IMR-90 (cell line): ENCODE measurements around the gene ZDHHC14. TPM values are rescaled to one million over a fixed set of nuclear protein-coding genes. Genes with fewer than 3 reads are reported as not detected.

Experiments used
- ATAC-seq: fragments of 200-7000 bp; cut with Tn5 transposase; 2 replicates; pipeline ENCODE4 v1.9.1; 2020; ENCODE audit warnings: low read depth, mild to moderate bottlenecking, moderate library complexity
- BruUV-seq: library from RNA; stranded (reverse); fragments of 400-500 nt; replicated peaks from 2 replicates; lab custom pipeline; 2021; lab: Mats Ljungman, UMichigan
- CTCF ChIA-PET: fragments of 300-600 bp; formaldehyde crosslinking; extraction: SDS; loops from one replicate; lab custom pipeline; 2021; ENCODE audit warnings: antibody characterized with exemption; lab: Yijun Ruan, JAX
- POLR2A ChIA-PET: fragments of 300-600 bp; sonication (Branson Sonifier 250); formaldehyde crosslinking; loops from one replicate; lab custom pipeline; 2022; ENCODE audit warnings: antibody characterized with exemption; ENCODE audit not compliant: unreplicated experiment; lab: Charles Lee
- DNase-seq: peaks from one replicate; pipeline ENCODE4 v3.0.0; 2013
- H2AFZ ChIP-seq: replicated peaks from 2 replicates; pipeline ENCODE3; 2013; ENCODE audit warnings: low read length, mild to moderate bottlenecking; ENCODE audit not compliant: poor library complexity
- H2AK5ac ChIP-seq: 2 replicates; pipeline ENCODE4 v1.6.1; 2013; ENCODE audit warnings: low read depth, low read length, inconsistent platforms
- H2AK9ac ChIP-seq: replicated peaks from 2 replicates; pipeline ENCODE3; 2013; ENCODE audit warnings: mild to moderate bottlenecking, low read depth, low read length, moderate library complexity; ENCODE audit not compliant: poor library complexity
- H2BK120ac ChIP-seq: 2 replicates; pipeline ENCODE4 v1.6.1; 2013; ENCODE audit warnings: low read depth, low read length, inconsistent platforms
- H2BK15ac ChIP-seq: 3 replicates; pipeline ENCODE4 v1.6.1; 2013; ENCODE audit warnings: low read depth, low read length, inconsistent platforms
- H2BK20ac ChIP-seq: 2 replicates; pipeline ENCODE4 v1.6.1; 2013; ENCODE audit warnings: low read depth, mild to moderate bottlenecking, inconsistent platforms, low read length, moderate library complexity
- H2BK5ac ChIP-seq: 2 replicates; pipeline ENCODE4 v1.6.1; 2013; ENCODE audit warnings: mild to moderate bottlenecking, low read depth, low read length, inconsistent platforms; ENCODE audit not compliant: poor library complexity, severe bottlenecking
- H3K14ac ChIP-seq: replicated peaks from 2 replicates; pipeline ENCODE4 v1.6.1; 2013; ENCODE audit warnings: low read depth, low read length, inconsistent platforms
- H3K18ac ChIP-seq: 2 replicates; pipeline ENCODE4 v1.6.1; 2013; ENCODE audit warnings: low read depth, low read length, control low read depth
- H3K23ac ChIP-seq: 2 replicates; pipeline ENCODE4 v1.6.1; 2013; ENCODE audit warnings: low read depth, low read length, inconsistent platforms
- H3K27ac ChIP-seq: 2 replicates; pipeline ENCODE4 v1.5.1; 2013; ENCODE audit warnings: mild to moderate bottlenecking, control low read depth, low read length; ENCODE audit not compliant: insufficient read depth
- H3K27me3 ChIP-seq: 2 replicates; pipeline ENCODE4 v1.6.1; 2013; ENCODE audit warnings: low read length; ENCODE audit not compliant: control insufficient read depth, insufficient read depth
- H3K36me3 ChIP-seq: 2 replicates; pipeline ENCODE4 v1.6.1; 2013; ENCODE audit warnings: low read length, mixed read lengths; ENCODE audit not compliant: control insufficient read depth, insufficient read depth
- H3K4ac ChIP-seq: 2 replicates; pipeline ENCODE4 v1.6.1; 2013; ENCODE audit warnings: low read depth, low read length, inconsistent platforms
- H3K4me1 ChIP-seq: 2 replicates; pipeline ENCODE4 v1.6.1; 2013; ENCODE audit warnings: low read length, mixed read lengths; ENCODE audit not compliant: control insufficient read depth, insufficient read depth
- H3K4me2 ChIP-seq: 2 replicates; pipeline ENCODE4 v1.6.1; 2013; ENCODE audit warnings: low read depth, mild to moderate bottlenecking, control low read depth, low read length, moderate library complexity
- H3K4me3 ChIP-seq: 2 replicates; pipeline ENCODE4 v1.5.1; 2013; ENCODE audit warnings: low read depth, mild to moderate bottlenecking, control low read depth, low read length, moderate library complexity; ENCODE audit not compliant: insufficient read depth
- H3K56ac ChIP-seq: 2 replicates; pipeline ENCODE4 v1.6.1; 2013; ENCODE audit warnings: low read length, inconsistent platforms; ENCODE audit not compliant: insufficient read depth; ENCODE audit errors: extremely low read depth
- H3K79me1 ChIP-seq, 2 experiments: 2 replicates each; pipeline ENCODE4 v1.6.1; 2013; ENCODE audit warnings: low read length in 2 of 2, inconsistent platforms in 1 of 2, low read depth in 1 of 2
- H3K9ac ChIP-seq: 2 replicates; pipeline ENCODE4 v1.6.1; 2013; ENCODE audit warnings: low read depth, low read length, control low read depth
- H3K9me1 ChIP-seq: 2 replicates; pipeline ENCODE4 v1.6.1; 2013; ENCODE audit warnings: low read length, inconsistent platforms; ENCODE audit not compliant: insufficient read depth
- H3K9me3 ChIP-seq: 2 replicates; pipeline ENCODE4 v1.6.1; 2013; ENCODE audit warnings: low read length; ENCODE audit not compliant: control insufficient read depth, insufficient read depth
- H4K20me1 ChIP-seq: 2 replicates; pipeline ENCODE4 v1.6.1; 2013; ENCODE audit warnings: low read length, inconsistent platforms; ENCODE audit not compliant: insufficient read depth
- H4K5ac ChIP-seq: 2 replicates; pipeline ENCODE4 v1.6.1; 2013; ENCODE audit warnings: mild to moderate bottlenecking, low read depth, low read length, control low read depth
- H4K8ac ChIP-seq, 2 experiments: 2 replicates each; pipeline ENCODE4 v1.6.1; 2013; ENCODE audit warnings: low read depth in 2 of 2, low read length in 2 of 2, control low read depth in 1 of 2, inconsistent platforms in 1 of 2
- H4K91ac ChIP-seq: 2 replicates; pipeline ENCODE4 v1.6.1; 2013; ENCODE audit warnings: low read depth, low read length, inconsistent platforms; ENCODE audit not compliant: insufficient read depth
- BHLHE40 ChIP-seq: fragments of 150-350 bp; IDR thresholded peaks from 2 replicates; pipeline ENCODE4 v1.6.1; 2016; ENCODE audit warnings: mild to moderate bottlenecking, low read depth, low read length
- CHD1 ChIP-seq: IDR thresholded peaks from 2 replicates; pipeline ENCODE4 v1.6.1; 2012; ENCODE audit warnings: low read depth, low read length, improper control_type of control experiment
- FOS ChIP-seq: fragments of 150-350 bp; IDR thresholded peaks from 2 replicates; pipeline ENCODE4 v1.6.1; 2016; ENCODE audit warnings: low read depth, low read length
- MAFK ChIP-seq: IDR thresholded peaks from 2 replicates; pipeline ENCODE4 v1.6.1; 2012; ENCODE audit warnings: low read depth, low read length, improper control_type of control experiment
- MAZ ChIP-seq: IDR thresholded peaks from 2 replicates; pipeline ENCODE4 v1.6.1; 2012; ENCODE audit warnings: low read depth, mild to moderate bottlenecking, low read length, improper control_type of control experiment, moderate library complexity, borderline replicate concordance
- MXI1 ChIP-seq: IDR thresholded peaks from 2 replicates; pipeline ENCODE4 v1.6.1; 2012; ENCODE audit warnings: low read depth, mild to moderate bottlenecking, low read length, moderate library complexity, borderline replicate concordance
- NFE2L2 ChIP-seq: fragments of 150-350 bp; IDR thresholded peaks from 2 replicates; pipeline ENCODE4 v1.6.1; 2016; ENCODE audit warnings: low read depth, mild to moderate bottlenecking, low read length
- RAD21 ChIP-seq: IDR thresholded peaks from 2 replicates; pipeline ENCODE4 v1.6.1; 2012; ENCODE audit warnings: low read length, improper control_type of control experiment
- SMC3 ChIP-seq: fragments of 150-350 bp; IDR thresholded peaks from 2 replicates; pipeline ENCODE4 v1.6.1; 2016; ENCODE audit warnings: low read depth, mild to moderate bottlenecking, antibody characterized with exemption, low read length, moderate library complexity
- WGBS, 2 experiments: methylation state at CpG; one replicate each; pipeline versions ENCODE4 v1.1.5 to v1.1.7; 2013; ENCODE audit warnings: missing lambda C conversion rate in 2 of 2; ENCODE audit not compliant: insufficient read length in 1 of 2; ENCODE audit errors: extremely low coverage in 2 of 2; 5-methylcytosine and 5-hydroxymethylcytosine counted together
- dilution Hi-C: fragments of 300-500 bp; cut with HindIII; formaldehyde crosslinking; loops from one replicate; pipeline ENCODE4 v1.14.3; 2018; ENCODE audit warnings: low sequenced_read_pairs; ENCODE audit not compliant: unreplicated experiment
- in situ Hi-C: fragments of 300-500 bp; cut with MboI; formaldehyde crosslinking; loops from 3 replicates; pipeline ENCODE4 v1.14.3; 2019; ENCODE audit warnings: low sequenced_read_pairs, inconsistent platforms, mixed read lengths
- intact Hi-C: fragments of 100-400 bp; cut with micrococcal nuclease; formaldehyde crosslinking; loops from 2 replicates; pipeline ENCODE4 v1.10.0; 2022
- polyA plus RNA-seq, 3 experiments: library from polyadenylated mRNA; depleted of rRNA; stranded (reverse); fragments of >200 nt; gene quantifications; 2 replicates each; pipeline ENCODE4 v1.2.3, GENCODE V29; 2012; ENCODE audit warnings: low replicate concordance in 1 of 3
- total RNA-seq: library from RNA; depleted of rRNA; stranded (reverse); fragments of >200 nt; gene quantifications from 2 replicates; pipeline ENCODE4 v1.2.3, GENCODE V29; 2012

The ZDHHC14 gene
- total and polyA plus RNA-seq, 2 of the 4 experiments (the other 2 are of a cell fraction), result 0.90 to 2.0 TPM

DNA sequence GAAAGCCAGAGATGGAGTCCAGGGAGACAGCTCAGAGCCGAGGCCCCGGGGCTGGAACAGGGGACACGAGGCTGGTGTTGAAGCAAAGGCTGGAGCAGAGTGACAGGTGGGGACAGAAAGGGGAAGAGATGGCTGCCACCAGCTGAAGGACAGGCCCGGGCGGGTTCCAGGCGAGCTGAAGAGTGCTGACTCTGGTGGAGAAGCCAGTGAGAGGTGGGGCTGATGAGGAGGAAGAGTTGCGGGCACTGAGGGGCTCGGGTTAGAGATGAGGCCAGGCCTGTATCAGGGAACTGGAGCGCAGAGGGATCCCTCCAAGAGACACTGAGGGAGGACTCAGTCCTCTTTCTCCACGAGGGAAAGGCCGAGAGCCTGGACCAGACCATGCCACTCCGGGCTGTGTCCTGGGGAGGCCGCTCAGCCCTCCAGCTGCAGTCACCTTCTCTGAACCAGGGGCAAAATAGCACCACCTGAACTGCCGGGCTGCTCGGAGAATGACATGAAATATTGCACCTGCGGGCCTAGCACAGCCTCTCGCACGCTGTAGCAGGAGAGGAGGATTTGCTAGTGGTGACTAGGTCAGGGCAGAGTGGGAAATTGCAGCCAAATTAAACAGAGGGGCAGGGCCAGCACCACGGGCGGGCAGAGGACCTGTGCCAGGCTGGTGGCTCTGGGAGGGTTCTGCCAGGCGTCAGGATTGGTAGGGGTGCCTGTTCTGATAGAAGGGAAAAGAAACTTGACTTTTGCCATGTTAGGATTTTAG is 175.9 kb downstream of the ZDHHC14 start:
- TF ChIP-seq BHLHE40 (no peak), MXI1 (no peak), MAFK (no peak), RAD21 (no peak), NFE2L2 (no peak), CHD1 (no peak), FOS (no peak), MAZ (no peak), SMC3 (no peak)
- no peak overlapping the region for H2BK15ac ChIP-seq
- no peaks in the 10 kb centered on the region for H3K36me3 ChIP-seq
- WGBS, 2 experiments, result 87% methylated on average over 8 of the region's 21 CpGs; no CpG with 5 or more reads in 1 of the 2 experiments
- H3K56ac ChIP-seq, result no peak overlapping the region
- no peak overlapping the region for H2AK9ac ChIP-seq
- no peak overlapping the region for H3K4ac ChIP-seq
- H3K9ac ChIP-seq, result no peak overlapping the region
- H3K4me2 ChIP-seq, result no peak overlapping the region
- H4K91ac ChIP-seq, result no peak overlapping the region
- no peak overlapping the region for H3K18ac ChIP-seq
- H4K8ac ChIP-seq, result no peak overlapping the region
- H2BK20ac ChIP-seq, result no peak overlapping the region
- H3K4me1 ChIP-seq, result no peaks in the 10 kb centered on the region
- no peaks in the 10 kb centered on the region for H3K79me1 ChIP-seq
- intact Hi-C loops (no loop called here), dilution Hi-C loops (no loop called here), in situ Hi-C loops (no loop called here)
- ChIA-PET CTCF (no interaction called here), POLR2A (no interaction called here)
- no peak overlapping the region for H3K23ac ChIP-seq
- H3K27me3 ChIP-seq, result no peaks in the 10 kb centered on the region; the same call in 1 of the 2 replicates
- H2AK5ac ChIP-seq, result no peak overlapping the region
- DNase-seq, result no peak
- H3K4me3 ChIP-seq, result no peak overlapping the region
- H3K9me3 ChIP-seq, result no peaks in the 10 kb centered on the region
- no peak overlapping the region for H3K14ac ChIP-seq
- no peak for ATAC-seq
- no peak overlapping the region for H4K5ac ChIP-seq
- H2AFZ ChIP-seq, result no peak overlapping the region
- H2BK5ac ChIP-seq, result no peak overlapping the region
- H3K27ac ChIP-seq, result no peak overlapping the region
- no peak overlapping the region for H2BK120ac ChIP-seq
- no TSS peak for BruUV-seq
- no peaks in the 10 kb centered on the region for H4K20me1 ChIP-seq
- H3K9me1 ChIP-seq, result no peaks in the 10 kb centered on the region
